SK-N-SH treated with all-trans-retinoic acid at 6 μM for 48 hours (cell line): ENCODE results near the gene MYCT1.

Experiments
- ATAC-seq: fragments of 200-7000 bp; cut with Tn5 transposase; 3 replicates; pipeline ENCODE4 v1.9.1; 2020; ENCODE audit warnings: mild to moderate bottlenecking, moderate library complexity
- ARNTL ChIP-seq: fragments of 450-650 bp; formaldehyde crosslinking; IDR thresholded peaks from 2 replicates; pipeline ENCODE4 v1.5.0; 2020; ENCODE audit warnings: low read depth, mild to moderate bottlenecking, moderate library complexity, borderline replicate concordance
- BACH2 ChIP-seq: fragments of 250-450 bp; sonication (Bioruptor Pico); IDR thresholded peaks from 2 replicates; pipeline ENCODE4 v1.9.0; 2021; ENCODE audit warnings: mild to moderate bottlenecking, borderline replicate concordance
- CSDC2 ChIP-seq: fragments of 250-450 bp; sonication (Bioruptor Pico); IDR thresholded peaks from 2 replicates; pipeline ENCODE4 v1.5.0; 2020; ENCODE audit warnings: mild to moderate bottlenecking, moderate library complexity
- ESRRG ChIP-seq: fragments of 250-450 bp; sonication (Bioruptor Pico); IDR thresholded peaks from 2 replicates; pipeline ENCODE4 v1.6.1; 2021; ENCODE audit warnings: mild to moderate bottlenecking
- GLIS3 ChIP-seq: fragments of 250-450 bp; sonication (Bioruptor Pico); IDR thresholded peaks from 2 replicates; pipeline ENCODE4 v1.5.0; 2020; ENCODE audit warnings: mild to moderate bottlenecking, moderate library complexity
- ISL1 ChIP-seq: fragments of 250-450 bp; sonication (Bioruptor Pico); IDR thresholded peaks from 2 replicates; pipeline ENCODE4 v2.1.2; 2022; ENCODE audit warnings: mild to moderate bottlenecking, moderate library complexity
- OSR1 ChIP-seq: fragments of 250-450 bp; sonication (Bioruptor Pico); IDR thresholded peaks from 2 replicates; pipeline ENCODE4 v1.8.0; 2022; ENCODE audit warnings: moderate library complexity, mild to moderate bottlenecking, inconsistent platforms
- PPARA ChIP-seq: fragments of 250-450 bp; sonication (Bioruptor Pico); IDR thresholded peaks from 2 replicates; pipeline ENCODE4 v1.5.0; 2020; ENCODE audit warnings: mild to moderate bottlenecking, borderline replicate concordance
- RARB ChIP-seq: fragments of 250-450 bp; sonication (Bioruptor Pico); IDR thresholded peaks from 2 replicates; pipeline ENCODE4 v1.8.0; 2021; ENCODE audit warnings: mild to moderate bottlenecking, moderate library complexity
- SNAI2 ChIP-seq: fragments of 250-450 bp; sonication (Bioruptor Pico); IDR thresholded peaks from 2 replicates; pipeline ENCODE4 v1.5.0; 2020; ENCODE audit warnings: mild to moderate bottlenecking, moderate library complexity
- TCF4 ChIP-seq: fragments of 250-450 bp; sonication (Bioruptor Pico); IDR thresholded peaks from 2 replicates; pipeline ENCODE4 v1.8.0; 2021; ENCODE audit warnings: mild to moderate bottlenecking, moderate library complexity, borderline replicate concordance
- TOX ChIP-seq: fragments of 250-450 bp; sonication (Bioruptor Pico); IDR thresholded peaks from 2 replicates; pipeline ENCODE4 v1.8.0; 2021; ENCODE audit warnings: mild to moderate bottlenecking, moderate library complexity, borderline replicate concordance
- ZC3H10 ChIP-seq: fragments of 250-450 bp; sonication (Bioruptor Pico); IDR thresholded peaks from 2 replicates; pipeline ENCODE4 v1.5.1; 2021; ENCODE audit warnings: mild to moderate bottlenecking, moderate library complexity
- ZFP3 ChIP-seq: fragments of 250-450 bp; sonication (Bioruptor Pico); IDR thresholded peaks from 2 replicates; pipeline ENCODE4 v1.5.0; 2020; ENCODE audit warnings: mild to moderate bottlenecking, moderate library complexity
- ZFP30 ChIP-seq: fragments of 450-650 bp; formaldehyde crosslinking; IDR thresholded peaks from 2 replicates; pipeline ENCODE4 v1.5.0; 2022; ENCODE audit warnings: mild to moderate bottlenecking, moderate library complexity
- ZNF565 ChIP-seq: fragments of 450-650 bp; formaldehyde crosslinking; conservative IDR thresholded peaks from 2 replicates; pipeline ENCODE4 v1.5.0; 2020; ENCODE audit warnings: low read depth, mild to moderate bottlenecking, moderate library complexity
- ZNF70 ChIP-seq: fragments of 450-650 bp; formaldehyde crosslinking; IDR thresholded peaks from 2 replicates; pipeline ENCODE4 v1.5.0; 2020; ENCODE audit warnings: mild to moderate bottlenecking, moderate library complexity
- ZNF8 ChIP-seq: fragments of 450-650 bp; formaldehyde crosslinking; IDR thresholded peaks from 2 replicates; pipeline ENCODE4 v1.5.0; 2020; ENCODE audit warnings: mild to moderate bottlenecking, moderate library complexity
- TF ChIP-seq, protein P1 (sequence below): fragments of 250-450 bp; sonication (Bioruptor Pico); IDR thresholded peaks from 2 replicates; pipeline ENCODE4 v1.5.1; 2020; ENCODE audit warnings: low read depth, mild to moderate bottlenecking, moderate library complexity
- TF ChIP-seq, protein P2 (sequence below): fragments of 250-450 bp; sonication (Bioruptor Pico); IDR thresholded peaks from 2 replicates; pipeline ENCODE4 v1.5.1; 2021; ENCODE audit warnings: mild to moderate bottlenecking, moderate library complexity
- TF ChIP-seq, protein P3 (sequence below): fragments of 250-450 bp; sonication (Bioruptor Pico); IDR thresholded peaks from 2 replicates; pipeline ENCODE4 v1.8.0; 2021; ENCODE audit warnings: low read depth, mild to moderate bottlenecking, moderate library complexity, borderline replicate concordance
- TF ChIP-seq, protein P4 (sequence below): fragments of 250-450 bp; sonication (Bioruptor Pico); IDR thresholded peaks from 2 replicates; pipeline ENCODE4 v1.8.0; 2020; ENCODE audit warnings: mild to moderate bottlenecking, moderate library complexity, borderline replicate concordance
- TF ChIP-seq, protein P5 (sequence below): fragments of 250-450 bp; sonication (Bioruptor Pico); IDR thresholded peaks from 2 replicates; pipeline ENCODE4 v1.5.0; 2020; ENCODE audit warnings: mild to moderate bottlenecking, moderate library complexity

Gene MYCT1

DNA sequence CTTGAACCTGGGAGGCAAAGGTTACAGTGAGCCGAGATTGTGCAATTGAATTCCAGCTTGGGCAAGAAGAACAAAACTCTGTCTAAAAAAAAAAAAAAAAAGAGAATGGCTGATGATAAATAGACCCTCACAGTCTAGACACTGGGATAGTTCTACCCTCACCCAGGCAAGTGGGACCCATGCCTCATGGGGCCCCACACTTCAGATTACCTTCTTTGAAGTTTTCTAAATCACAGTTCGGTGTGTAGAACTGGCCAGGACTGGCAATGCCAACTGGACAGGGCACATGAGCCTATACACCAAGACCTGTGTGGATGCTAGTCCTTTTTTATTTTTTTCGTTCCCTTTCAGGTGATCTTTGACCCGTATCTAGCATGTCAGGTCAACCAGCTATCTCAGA is 28.6 kb downstream of the MYCT1 start:
- TF ChIP-seq, protein P1, sequence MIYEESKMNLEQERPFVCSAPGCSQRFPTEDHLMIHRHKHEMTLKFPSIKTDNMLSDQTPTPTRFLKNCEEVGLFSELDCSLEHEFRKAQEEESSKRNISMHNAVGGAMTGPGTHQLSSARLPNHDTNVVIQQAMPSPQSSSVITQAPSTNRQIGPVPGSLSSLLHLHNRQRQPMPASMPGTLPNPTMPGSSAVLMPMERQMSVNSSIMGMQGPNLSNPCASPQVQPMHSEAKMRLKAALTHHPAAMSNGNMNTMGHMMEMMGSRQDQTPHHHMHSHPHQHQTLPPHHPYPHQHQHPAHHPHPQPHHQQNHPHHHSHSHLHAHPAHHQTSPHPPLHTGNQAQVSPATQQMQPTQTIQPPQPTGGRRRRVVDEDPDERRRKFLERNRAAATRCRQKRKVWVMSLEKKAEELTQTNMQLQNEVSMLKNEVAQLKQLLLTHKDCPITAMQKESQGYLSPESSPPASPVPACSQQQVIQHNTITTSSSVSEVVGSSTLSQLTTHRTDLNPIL (CRISPR knock-in tag), result no peak
- TF ChIP-seq RARB (CRISPR knock-in tag), result no peak
- no peak for TF ChIP-seq ARNTL (CRISPR knock-in tag)
- no peak for TF ChIP-seq ZFP3 (CRISPR knock-in tag)
- TF ChIP-seq SNAI2 (CRISPR knock-in tag), result no peak
- TF ChIP-seq ZNF70 (CRISPR knock-in tag), result no peak
- no peak for ATAC-seq

DNA sequence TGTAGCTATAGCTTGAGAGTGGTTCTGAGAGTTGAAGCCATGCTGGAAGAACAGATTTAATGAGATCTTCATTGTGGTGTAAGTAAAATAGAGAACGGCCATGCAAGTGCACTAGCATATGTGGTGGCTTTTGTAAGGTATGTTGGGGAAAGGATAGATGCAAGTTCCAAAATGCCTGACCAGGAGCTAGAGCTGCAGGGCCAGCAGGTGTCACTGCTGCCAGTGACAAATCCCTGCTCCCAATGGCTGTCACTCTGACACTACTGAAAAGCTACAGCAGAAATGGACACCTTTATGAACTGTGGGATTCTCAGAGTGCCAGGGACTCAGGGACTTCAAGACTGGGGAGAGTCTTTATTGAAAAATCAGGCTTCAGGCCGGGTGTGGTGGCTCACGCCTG is 29.8 kb downstream of the MYCT1 start:
- ATAC-seq, result no peak
- TF ChIP-seq ARNTL (CRISPR knock-in tag) (no peak), RARB (CRISPR knock-in tag) (no peak), PPARA (no peak), SNAI2 (CRISPR knock-in tag) (no peak), ZNF70 (CRISPR knock-in tag) (no peak), ZFP3 (CRISPR knock-in tag) (no peak), BACH2 (CRISPR knock-in tag) (no peak), OSR1 (CRISPR knock-in tag) (no peak), ZNF8 (CRISPR knock-in tag) (no peak), ZFP30 (CRISPR knock-in tag) (no peak), TOX (CRISPR knock-in tag) (no peak)
- TF ChIP-seq, protein P2, sequence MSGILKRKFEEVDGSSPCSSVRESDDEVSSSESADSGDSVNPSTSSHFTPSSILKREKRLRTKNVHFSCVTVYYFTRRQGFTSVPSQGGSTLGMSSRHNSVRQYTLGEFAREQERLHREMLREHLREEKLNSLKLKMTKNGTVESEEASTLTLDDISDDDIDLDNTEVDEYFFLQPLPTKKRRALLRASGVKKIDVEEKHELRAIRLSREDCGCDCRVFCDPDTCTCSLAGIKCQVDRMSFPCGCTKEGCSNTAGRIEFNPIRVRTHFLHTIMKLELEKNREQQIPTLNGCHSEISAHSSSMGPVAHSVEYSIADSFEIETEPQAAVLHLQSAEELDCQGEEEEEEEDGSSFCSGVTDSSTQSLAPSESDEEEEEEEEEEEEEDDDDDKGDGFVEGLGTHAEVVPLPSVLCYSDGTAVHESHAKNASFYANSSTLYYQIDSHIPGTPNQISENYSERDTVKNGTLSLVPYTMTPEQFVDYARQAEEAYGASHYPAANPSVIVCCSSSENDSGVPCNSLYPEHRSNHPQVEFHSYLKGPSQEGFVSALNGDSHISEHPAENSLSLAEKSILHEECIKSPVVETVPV, result no peak
- TF ChIP-seq, protein P3, sequence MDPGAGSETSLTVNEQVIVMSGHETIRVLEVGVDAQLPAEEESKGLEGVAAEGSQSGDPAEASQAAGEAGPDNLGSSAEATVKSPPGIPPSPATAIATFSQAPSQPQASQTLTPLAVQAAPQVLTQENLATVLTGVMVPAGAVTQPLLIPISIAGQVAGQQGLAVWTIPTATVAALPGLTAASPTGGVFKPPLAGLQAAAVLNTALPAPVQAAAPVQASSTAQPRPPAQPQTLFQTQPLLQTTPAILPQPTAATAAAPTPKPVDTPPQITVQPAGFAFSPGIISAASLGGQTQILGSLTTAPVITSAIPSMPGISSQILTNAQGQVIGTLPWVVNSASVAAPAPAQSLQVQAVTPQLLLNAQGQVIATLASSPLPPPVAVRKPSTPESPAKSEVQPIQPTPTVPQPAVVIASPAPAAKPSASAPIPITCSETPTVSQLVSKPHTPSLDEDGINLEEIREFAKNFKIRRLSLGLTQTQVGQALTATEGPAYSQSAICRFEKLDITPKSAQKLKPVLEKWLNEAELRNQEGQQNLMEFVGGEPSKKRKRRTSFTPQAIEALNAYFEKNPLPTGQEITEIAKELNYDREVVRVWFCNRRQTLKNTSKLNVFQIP, result no peak

DNA sequence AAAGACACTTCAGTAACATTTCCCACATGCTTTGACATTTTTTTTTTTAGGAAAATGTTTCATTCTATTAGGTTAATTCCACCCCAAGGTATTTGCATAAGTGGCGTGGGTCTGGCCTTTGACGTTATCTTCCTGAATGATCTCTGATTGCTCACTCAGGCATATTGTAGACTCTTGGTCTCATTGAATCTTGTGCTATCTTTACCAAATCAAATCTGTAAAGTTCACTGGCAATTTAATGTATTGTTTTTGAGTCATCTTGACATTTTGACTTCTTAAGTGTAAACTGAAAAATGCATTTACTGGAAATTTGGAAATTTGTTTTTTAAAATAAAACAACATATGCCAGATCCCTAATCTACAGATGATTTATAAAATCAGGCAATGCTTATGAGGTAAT is 36.9 kb downstream of the MYCT1 start:
- peak; percentile 87 for ATAC-seq
- TF ChIP-seq TOX (CRISPR knock-in tag), result peak; percentile 37; the same call in 1 of the 2 replicates
- TF ChIP-seq ZFP3 (CRISPR knock-in tag), result no peak
- TF ChIP-seq, protein P2, result no peak
- TF ChIP-seq BACH2 (CRISPR knock-in tag), result no peak
- TF ChIP-seq, protein P1 (CRISPR knock-in tag), result peak; percentile 67; the same call in 1 of the 2 replicates
- TF ChIP-seq, protein P3, result no peak
- TF ChIP-seq TCF4 (CRISPR knock-in tag), result peak; percentile 55; the same call in 1 of the 2 replicates
- TF ChIP-seq SNAI2 (CRISPR knock-in tag), result no peak
- TF ChIP-seq ZFP30 (CRISPR knock-in tag), result no peak
- TF ChIP-seq ARNTL (CRISPR knock-in tag), result no peak
- TF ChIP-seq, protein P4, sequence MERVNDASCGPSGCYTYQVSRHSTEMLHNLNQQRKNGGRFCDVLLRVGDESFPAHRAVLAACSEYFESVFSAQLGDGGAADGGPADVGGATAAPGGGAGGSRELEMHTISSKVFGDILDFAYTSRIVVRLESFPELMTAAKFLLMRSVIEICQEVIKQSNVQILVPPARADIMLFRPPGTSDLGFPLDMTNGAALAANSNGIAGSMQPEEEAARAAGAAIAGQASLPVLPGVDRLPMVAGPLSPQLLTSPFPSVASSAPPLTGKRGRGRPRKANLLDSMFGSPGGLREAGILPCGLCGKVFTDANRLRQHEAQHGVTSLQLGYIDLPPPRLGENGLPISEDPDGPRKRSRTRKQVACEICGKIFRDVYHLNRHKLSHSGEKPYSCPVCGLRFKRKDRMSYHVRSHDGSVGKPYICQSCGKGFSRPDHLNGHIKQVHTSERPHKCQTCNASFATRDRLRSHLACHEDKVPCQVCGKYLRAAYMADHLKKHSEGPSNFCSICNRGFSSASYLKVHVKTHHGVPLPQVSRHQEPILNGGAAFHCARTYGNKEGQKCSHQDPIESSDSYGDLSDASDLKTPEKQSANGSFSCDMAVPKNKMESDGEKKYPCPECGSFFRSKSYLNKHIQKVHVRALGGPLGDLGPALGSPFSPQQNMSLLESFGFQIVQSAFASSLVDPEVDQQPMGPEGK (CRISPR knock-in tag), result peak; percentile 46; the same call in 1 of the 2 replicates
- no peak for TF ChIP-seq ZNF70 (CRISPR knock-in tag)
- no peak for TF ChIP-seq ZNF565 (CRISPR knock-in tag)
- no peak for TF ChIP-seq CSDC2 (CRISPR knock-in tag)
- TF ChIP-seq ESRRG (CRISPR knock-in tag), result no peak
- no peak for TF ChIP-seq GLIS3 (CRISPR knock-in tag)
- TF ChIP-seq ZC3H10 (CRISPR knock-in tag), result 0 out of 2 replicates have a peak, but pooled peaks have one; percentile 0
- TF ChIP-seq, protein P5, sequence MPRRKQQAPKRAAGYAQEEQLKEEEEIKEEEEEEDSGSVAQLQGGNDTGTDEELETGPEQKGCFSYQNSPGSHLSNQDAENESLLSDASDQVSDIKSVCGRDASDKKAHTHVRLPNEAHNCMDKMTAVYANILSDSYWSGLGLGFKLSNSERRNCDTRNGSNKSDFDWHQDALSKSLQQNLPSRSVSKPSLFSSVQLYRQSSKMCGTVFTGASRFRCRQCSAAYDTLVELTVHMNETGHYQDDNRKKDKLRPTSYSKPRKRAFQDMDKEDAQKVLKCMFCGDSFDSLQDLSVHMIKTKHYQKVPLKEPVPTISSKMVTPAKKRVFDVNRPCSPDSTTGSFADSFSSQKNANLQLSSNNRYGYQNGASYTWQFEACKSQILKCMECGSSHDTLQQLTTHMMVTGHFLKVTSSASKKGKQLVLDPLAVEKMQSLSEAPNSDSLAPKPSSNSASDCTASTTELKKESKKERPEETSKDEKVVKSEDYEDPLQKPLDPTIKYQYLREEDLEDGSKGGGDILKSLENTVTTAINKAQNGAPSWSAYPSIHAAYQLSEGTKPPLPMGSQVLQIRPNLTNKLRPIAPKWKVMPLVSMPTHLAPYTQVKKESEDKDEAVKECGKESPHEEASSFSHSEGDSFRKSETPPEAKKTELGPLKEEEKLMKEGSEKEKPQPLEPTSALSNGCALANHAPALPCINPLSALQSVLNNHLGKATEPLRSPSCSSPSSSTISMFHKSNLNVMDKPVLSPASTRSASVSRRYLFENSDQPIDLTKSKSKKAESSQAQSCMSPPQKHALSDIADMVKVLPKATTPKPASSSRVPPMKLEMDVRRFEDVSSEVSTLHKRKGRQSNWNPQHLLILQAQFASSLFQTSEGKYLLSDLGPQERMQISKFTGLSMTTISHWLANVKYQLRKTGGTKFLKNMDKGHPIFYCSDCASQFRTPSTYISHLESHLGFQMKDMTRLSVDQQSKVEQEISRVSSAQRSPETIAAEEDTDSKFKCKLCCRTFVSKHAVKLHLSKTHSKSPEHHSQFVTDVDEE (CRISPR knock-in tag), result no peak
- 0 out of 2 replicates have a peak, but pooled peaks have one; percentile 16 for TF ChIP-seq ZNF8 (CRISPR knock-in tag)
- TF ChIP-seq ISL1 (CRISPR knock-in tag), result peak; percentile 91
- TF ChIP-seq OSR1 (CRISPR knock-in tag), result no peak
- TF ChIP-seq RARB (CRISPR knock-in tag), result no peak
